ENCODE measurements around the gene KLK6.
A peak's percentile ranks its signal among the peaks of the same experiment; 100 is the strongest.

The KLK6 gene

DNA sequence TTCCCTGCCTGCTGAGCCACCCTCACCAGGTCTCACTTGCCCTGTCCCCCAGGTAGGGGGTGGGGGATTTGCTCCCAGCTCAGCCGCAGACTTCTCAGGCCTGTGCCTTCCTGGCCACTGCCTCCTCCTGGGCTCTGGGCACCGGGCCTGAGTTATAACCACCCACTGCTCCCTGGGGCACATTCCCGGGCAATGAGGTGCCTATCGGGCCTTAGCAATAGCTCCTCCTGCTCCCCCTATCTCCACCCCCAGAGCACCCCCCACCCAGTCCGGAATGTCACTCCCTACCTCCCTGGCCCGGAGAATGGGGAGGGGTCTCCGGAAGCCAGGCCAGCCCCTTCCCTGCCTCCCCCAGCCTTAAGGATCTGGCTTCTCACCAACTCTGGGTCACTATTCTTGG, 16.5 kb downstream of the KLK6 start, which contains the start of gene KLK5:
KLK5 (minus strand) TSS at position 129 of the 400 bp plus-strand sequence. CDS start 381 bp downstream, outside the sequence.
- no peak for DNase-seq (ENCODE audit: low spot score)

DNA sequence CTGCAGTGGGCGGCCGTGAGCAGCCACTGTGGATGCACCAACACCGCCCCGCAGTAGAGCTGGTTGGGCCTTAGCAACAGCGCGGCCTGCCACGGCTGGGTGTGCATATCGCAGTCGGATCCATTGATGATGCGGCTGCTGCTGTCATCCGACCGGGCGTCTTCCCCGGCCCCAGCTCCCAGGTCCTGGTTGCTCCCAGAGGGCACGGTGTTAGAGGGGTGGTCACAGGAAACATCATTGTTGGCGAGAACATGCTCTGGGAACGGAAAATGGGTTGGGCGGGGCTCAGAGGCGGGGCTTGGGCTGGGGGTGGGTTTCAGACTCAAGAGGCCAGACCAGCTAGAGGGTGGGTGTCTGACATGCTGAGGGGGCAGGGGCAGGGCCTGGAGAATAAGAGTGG, 19.5 kb downstream of the KLK6 start:
- no peak for DNase-seq (ENCODE audit: low spot score)

DNA sequence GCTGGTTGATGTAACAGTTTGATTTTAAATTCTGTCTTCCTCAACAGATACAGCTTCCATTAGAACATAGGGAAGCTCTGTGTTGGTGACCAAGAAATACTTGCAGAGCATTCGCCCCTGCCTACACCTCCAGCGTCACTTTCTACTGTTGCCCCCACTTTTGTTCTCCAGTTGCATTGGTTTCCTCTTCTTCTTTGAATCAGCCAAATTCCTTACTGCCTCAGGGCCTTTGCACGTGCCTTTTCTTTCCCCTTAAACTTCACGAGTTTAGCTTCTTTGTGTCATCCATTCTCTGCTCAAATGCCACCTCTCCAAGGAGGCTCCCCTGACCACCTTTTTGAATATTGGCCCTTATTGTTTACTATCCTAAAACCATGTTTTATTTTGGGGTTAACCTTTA, 22.3 kb downstream of the KLK6 start:
- DNase-seq (ENCODE audit: low spot score): no peak

DNA sequence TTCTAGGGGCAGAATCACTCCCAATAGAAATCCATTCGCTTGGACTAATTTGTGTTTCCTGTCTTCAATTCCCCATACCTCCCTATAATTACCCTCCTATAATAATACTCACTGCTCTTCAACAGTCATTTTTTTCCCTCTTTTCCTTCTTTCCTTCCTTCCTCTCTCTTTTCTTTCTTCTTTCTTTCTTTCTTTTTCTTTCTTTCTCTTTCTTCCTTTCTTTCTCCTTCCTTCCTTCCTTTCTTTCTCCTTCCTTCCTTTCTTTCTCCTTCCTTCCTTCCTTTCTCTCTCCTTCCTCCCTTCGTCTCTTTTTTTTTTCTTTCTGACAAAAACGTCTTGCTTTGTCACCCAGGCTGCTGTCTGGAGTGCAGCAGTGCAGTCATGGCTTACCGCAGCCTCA, 24.6 kb downstream of the KLK6 start:
- DNase-seq (ENCODE audit: low spot score): no peak

DNA sequence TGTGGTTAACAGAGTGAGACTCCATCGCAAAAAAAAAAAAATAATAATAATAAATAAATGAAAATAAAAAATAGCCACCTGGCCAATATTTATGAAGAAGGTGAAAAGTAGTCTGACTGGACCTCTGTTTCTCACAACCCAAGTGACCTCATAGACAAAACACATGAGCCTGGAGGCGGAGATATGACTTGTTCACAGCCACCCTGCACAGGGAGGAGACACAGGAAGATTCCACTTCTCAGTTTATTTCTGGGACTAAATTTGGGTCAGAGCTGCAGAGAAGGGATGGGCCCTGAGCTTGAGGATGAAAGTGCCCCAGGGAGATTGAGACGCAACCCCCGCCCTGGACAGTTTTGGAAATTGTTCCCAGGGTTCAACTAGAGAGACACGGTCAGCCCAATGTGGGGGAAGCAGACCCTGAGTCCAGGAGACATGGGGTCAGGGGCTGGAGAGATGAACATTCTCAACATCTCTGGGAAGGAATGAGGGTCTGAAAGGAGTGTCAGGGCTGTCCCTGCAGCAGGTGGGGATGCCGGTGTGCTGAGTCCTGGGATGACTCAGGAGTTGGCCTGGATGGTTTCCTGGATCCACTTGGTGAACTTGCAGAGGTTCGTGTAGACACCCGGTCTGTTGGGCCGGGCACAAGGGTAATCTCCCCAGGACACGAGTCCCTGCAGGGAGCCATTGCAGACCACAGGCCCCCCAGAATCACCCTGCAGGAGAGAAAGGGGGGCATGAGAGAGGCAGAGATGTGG, 26.1 kb downstream of the KLK6 start:
- DNase-seq (ENCODE audit: low spot score): no peak

DNA sequence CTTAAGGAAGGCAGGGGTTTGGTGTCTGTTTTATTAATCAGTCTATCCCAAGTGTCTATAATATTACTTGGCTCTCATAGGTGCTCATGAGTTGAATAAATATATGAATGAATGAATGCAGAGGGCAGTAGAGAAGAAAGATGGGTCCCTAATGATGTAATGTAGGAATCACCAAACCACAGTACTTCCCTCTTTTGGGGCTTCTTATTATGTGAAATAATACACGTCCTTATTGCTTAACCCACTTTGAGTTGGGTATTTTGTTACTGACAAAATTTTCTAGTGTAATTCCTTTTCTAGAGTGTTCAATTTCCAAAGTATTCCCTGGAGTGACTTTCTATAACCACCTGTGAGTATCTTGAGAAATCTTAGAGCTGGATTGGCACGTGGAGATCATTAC, 29.8 kb downstream of the KLK6 start:
- DNase-seq (ENCODE audit: low spot score): no peak

DNA sequence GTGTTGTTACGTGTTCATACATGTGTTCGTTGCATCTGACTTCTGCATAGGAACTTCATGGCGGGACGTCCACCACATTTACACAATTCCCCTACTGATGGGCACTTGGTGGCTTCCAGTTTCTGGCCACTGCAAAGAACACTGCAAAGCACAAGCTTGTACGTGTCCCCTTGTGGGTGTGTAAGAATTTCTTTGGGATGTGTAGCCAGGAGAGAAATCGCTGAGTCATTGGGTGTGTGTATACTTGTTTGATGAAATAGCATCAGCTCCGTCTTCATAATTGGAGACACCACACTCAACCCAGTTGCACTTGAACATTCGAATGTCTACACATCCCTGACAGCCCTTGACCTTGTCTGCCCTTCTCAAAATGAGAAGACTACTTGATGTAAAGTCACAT, 35.8 kb downstream of the KLK6 start:
- no peak for DNase-seq (ENCODE audit: low spot score)

DNA sequence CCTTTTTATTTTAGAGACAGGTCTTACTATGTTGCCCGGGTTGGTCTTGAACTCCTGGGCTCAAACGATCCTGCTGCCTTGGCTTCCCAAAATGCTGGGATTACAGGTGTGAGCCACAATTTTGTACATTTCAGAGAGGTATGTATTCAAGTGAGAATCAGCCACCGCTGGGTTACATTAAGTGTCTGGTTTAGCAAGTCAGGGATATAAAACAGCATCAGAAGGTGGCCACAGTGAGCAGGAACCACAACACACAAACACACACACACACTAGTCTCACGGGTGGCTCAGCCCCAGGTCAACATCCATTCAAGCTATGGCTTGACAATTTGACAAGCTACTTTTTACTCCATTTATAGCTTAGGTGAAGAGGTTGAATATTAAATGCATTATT, 36.7 kb downstream of the KLK6 start:
- no peak for DNase-seq (ENCODE audit: low spot score)

DNA sequence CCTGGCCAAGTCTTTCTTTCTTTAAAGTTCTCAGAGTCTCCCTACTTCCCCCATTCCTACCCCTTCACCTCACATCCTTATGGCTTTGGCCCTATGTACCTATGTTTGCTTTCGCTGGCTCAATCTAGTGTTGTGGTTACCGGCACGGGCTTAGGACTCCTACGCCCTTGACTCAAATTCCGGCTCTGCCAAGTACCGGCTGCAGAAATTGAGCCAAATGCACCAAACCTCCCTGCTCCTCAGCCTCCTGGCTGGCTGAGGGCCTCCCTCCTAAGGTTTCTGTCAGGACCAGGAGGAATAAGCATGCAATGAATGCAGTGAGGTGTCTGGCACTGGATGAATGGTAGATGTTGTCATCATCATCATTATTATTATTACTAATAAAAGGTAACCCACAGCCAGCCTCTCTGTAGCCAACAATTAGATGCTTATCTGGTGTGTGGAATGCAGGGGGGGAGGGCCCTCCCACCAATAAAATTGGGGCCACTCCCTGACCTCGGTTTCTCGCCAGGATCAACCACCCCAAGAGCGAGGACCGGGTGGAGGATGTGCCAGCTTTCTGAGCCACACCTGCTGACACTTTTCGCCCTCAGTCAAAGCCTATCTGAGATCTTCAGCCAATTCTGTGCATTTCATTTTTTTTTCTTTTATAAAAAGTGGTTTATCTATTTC, 37.2 kb downstream of the KLK6 start:
- no peak for DNase-seq (ENCODE audit: low spot score)

DNA sequence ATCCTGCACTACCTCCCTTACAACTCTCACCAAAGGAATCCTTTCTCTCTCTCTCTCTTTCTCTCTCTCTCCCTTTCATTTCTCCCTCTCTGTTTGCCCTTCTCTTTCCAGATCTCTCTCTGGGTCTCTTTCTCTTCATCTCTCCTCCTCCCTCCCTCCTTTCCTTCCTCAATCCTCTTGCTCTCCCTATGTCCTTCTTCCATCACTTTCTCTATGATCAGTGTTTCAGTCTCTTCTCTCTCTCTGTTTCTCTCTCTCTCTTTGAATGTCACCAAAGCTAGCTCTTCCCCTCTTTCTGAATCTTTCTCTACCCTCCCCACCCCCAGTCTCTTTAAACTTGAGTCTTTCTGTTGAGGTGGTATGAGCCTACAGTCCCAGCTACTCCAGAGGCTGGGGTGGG, 38.4 kb downstream of the KLK6 start:
- DNase-seq (ENCODE audit: low spot score): no peak

DNA sequence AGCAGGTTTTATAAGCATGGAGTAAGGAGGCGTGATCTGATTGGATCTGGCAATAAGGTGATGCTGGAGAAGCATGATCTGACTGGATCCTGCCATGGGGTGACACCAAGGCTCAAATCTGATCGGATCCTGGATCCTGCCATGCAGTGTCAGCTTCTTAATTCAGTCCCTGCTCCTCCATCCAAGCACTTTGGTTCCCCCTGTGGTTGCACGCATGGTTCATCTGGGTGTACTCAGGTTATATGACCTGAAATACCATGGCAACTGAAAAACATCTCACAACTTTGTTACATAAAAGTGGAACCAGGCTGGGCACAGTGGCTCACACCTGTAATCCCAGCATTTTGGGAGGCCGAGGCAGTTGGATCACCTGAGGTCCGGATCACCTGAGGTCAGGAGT, 40.6 kb downstream of the KLK6 start:
- DNase-seq (ENCODE audit: low spot score): no peak

DNA sequence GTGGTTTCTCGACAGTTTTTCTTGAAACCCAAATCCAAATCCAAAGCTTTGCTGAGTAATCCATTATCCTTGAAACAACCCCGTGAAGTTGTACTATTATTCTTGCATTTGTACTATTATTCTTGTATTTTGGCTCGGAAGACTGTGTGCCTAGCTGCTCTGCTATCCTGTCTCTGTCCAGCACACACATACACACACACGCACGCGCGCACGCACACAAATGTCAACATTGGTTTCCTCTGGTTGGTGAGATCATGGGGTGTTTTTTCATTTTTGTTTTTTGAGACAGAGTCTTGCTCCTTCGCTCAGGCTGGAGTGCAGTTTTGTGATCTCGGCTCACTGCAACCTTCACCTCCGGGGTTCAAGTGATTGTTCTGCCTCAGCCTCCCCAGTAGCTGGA, 43.2 kb downstream of the KLK6 start:
- no peak for DNase-seq (ENCODE audit: low spot score)

DNA sequence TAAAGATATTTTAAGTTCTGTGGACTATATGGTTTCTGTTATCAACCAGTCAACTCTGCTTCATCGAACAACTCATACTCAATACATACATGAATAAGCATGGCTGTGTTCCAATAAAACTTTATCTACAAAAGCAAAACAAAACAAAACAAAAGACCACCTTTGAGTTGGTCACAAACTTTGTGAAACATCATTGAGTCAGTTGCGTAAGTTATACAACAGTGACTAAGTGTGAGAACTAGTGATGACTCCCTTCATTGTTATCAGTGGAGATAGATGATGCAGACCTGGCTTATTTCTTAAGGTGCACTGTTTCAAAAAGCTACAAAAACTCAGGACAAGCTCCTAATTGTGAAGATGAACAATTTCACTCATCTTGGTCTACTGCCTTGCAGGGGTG, 43.7 kb downstream of the KLK6 start:
- DNase-seq (ENCODE audit: low spot score): no peak

DNA sequence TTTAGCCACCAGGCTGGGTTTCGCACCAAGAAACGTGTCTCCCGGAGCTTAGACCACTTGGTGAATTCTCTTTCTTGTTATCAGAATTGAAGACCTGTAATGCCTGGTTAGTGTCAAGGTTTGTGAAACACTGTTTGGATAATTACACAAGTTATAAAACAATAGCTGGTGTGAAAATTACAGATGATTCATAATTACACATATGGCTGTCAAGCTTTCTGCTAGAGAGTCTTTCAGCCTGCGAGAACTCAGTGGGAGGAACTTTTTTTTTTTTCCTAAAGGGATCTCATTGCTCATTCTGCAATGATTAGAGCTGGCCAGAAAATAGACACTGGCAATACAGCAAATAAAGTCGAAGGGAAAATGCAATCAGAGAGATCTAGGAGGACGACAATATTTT, 44.8 kb downstream of the KLK6 start:
- DNase-seq (ENCODE audit: low spot score): no peak

DNA sequence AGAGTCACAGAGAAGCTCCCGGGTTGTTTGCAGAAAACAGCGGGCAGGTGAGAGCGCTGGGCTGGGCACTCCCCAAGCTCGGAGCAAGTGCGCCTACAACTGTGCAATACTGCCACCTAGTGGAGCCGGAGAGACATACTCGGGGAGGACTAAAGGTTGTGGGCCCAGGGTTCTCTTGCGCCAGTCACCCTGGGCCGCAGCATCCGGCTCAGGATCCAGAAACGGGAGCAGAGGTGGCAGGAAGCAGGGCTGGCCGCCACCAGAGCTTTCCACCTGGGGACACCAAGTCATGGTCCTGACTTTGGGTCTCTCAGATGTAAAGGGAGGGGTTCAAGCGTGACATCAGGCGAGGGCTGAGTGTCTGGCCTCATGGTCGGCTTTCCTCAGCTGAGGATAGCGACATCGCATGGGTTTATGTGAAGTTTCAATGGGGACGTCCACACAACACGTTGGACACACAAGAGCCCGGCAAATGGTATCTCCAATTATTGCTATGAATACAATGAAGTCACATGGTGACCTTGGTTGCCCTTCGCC, 47.0 kb downstream of the KLK6 start:
- peak; percentile 80 for DNase-seq (ENCODE audit: low spot score)

DNA sequence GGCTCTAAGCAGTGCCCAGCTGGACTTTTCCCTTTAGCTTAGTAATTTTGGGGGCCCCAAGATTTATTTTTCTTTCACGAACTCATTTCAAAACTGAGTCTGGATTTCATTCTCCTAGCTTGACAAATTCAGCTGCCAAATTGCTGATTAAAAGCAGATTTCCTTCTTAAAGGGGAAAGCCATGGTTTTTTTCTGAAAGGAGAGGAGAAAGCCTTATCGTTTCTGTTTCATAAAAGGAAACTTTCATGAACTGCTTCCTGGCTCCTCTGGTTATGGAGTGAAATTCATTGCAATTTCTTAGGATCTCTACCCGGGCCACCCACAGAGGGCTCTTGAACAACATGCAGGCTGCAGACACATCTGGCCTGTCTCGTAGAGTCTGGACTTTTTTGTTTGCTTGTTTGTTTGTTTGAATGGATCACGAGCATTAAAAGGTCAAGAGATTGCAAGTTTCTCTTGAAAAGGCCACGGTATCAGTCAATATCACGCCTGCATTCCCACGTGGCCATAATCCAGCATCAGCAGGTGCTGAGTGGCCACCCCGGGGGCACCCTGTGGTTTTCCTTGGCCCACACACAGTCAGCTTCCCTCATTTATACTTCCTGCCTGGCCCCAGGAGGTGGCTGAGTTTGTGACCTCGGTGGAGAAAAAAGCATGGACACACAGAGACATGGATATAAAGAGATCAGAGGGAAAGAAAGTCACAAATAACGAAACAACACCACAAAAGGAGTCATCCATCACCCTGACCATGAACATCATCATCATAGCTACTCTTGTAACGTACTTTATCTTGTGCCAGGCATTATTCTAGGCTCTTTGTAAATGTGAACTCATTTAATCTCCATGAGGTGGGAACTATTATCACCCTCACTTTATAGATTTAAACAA, 47.7 kb downstream of the KLK6 start:
- no peak for DNase-seq (ENCODE audit: low spot score)

DNA sequence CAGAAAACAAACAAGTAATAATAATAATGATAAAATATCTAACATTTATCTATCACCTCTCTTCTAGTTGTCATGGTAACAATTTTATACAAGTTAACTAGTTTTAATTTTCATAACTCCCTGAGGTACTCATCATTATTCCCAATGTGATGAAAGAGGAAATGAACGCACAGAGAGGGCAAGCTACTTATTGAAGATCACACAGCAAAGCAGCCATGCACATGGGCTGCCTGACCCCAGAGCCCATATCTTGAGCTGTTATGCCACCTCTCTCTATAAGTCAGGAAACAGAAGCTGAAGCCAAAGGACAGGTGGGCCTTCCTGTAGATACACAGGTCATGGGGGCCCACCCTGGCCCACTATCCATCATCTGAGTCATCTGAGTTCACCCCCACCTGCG, 53.3 kb downstream of the KLK6 start:
- no peak for DNase-seq (ENCODE audit: low spot score)

DNA sequence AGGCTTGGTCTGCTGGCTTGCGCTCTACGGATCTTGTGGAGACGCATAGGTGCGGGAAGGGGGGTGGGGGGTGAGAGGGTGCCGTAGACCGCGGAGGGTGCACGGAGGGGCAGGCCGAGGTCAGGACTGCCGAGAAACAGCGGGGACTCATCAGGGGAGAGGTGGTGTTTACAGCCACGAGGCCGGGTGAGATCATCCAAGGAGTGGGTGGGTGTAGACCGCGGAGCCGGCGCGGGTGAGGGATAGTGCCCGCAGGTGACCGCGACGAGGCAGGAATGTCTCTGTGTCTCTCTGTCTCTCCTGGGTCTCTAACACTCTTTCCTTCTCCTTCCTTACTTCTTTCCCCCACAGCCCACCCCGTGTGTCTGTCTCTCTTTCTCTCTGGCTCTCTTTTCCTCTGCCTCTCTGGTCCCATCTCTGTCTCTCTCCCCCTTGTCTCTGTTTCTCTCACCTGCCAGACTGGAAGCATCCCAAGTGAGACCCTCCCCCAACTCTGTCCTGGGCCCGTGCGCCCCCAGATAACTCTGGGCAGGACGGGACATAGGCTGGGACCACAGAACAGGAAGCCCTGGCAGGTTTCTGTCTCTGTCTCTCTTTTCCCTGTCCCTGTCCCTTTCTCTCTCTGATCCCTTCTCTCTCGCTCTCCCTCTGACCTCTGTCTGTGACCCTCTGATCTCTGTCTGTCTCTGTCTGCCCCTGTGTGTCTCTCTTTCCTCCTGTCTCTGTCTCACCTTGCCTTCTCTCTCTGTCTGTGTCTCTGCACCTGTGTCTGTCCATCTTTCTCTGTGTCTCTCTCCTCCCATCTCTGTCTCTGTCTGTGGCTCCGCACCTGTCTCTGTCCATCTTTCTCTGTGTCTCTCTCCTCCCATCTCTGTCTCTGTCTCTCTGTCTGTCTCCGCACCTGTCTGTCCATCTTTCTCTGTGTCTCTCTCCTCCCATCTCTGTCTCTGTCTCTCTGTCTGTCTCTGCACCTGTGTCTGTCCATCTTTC, 56.4 kb downstream of the KLK6 start:
- DNase-seq (ENCODE audit: low spot score): no peak

DNA sequence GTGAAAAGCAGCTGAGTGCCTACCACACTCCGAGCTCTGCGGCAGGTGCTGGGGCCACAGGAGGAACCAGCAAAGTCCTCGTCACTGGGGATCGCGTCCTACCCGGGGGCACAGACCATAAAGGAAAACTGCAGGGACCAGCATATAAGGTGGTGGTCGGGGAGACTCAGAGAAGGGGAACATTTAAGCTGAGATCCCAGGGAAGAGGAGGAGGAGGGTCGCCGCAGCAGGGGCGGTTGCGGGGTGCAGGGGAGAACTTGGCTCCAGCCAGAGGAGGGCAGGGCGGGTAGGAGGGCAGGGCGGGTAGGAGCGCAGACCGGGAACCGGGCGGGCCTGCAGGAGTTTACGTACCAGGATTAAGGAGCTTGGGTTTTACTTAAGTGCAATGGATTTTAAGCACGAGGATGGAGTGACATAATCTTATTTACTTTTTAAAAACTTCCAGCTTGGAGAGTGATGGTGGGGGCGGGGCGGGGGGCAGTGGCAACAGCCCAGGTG, 57.2 kb downstream of the KLK6 start:
- DNase-seq (ENCODE audit: low spot score): no peak

DNA sequence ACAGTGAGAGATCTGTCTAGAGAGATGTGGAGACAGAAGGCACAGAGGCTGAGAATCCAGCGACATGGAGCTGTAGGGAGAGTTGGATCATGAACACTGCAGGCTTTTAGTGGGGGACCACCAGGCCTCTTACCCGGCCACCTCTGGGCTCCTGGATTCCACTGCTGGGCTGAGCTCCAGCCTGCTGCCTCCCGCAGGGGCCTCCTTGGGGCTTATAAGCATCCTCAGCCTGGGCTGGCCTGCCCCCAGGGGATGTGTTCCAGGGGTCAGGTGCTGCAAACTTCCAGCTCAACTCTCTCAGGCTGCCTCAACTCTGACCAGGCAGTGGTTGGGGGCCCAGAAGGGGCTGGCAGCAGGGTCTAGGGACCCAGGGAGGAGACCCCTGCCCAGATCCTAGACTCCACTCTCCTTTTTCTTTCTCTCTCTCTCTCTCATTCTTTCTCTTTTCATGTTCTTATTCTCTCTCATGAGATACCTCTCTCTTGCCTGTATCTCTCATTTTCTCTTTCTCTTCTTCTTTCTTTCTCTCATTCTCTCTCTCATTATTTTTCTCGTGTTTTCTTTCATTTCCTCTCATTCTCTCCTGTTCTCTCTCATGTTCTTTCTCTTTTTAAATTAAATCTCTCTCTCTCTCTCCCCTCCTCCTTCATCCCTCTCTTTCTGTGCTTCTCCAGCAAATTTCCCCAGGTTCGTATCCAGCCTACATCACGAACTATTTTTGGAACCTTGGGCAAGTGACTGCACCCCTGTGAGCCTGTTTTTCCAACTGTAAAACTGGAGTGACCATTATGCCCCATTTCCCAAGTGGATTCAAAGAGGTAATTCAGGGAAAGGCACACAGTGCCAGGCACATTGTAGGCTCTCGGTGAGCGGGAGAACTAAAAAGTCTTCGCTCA, 57.9 kb downstream of the KLK6 start, which contains the start of gene KLK4:
KLK4 (minus strand) TSS at position 190 of the 896 bp plus-strand sequence. CDS start 657 bp downstream, outside the sequence.
- DNase-seq (ENCODE audit: low spot score): no peak
